Measurements from ENCODE around the gene SUDS3.

SUDS3 gene

GRCh38 chr12:118342090-118342489 lies 34.3 kb upstream of the SUDS3 start:
- no peak for DNase-seq (ENCODE audit: low read depth in 1 of 2, low spot score in 1 of 2)
- Histone ChIP-seq H3K27me3 (ENCODE audit: insufficient read depth, poor library complexity, severe bottlenecking) (no peaks in the 10 kb centered on the region), H3K27ac (replicated peaks) (0 out of 2 replicates have a peak overlapping the region, but pooled peaks have one; percentile 30), H3K4me3 (replicated peaks; ENCODE audit: insufficient read depth, low read length) (no peak overlapping the region)
- no peak for TF ChIP-seq POLR2AphosphoS5 (IDR thresholded peaks at IDR 0.05; ENCODE audit: low read depth)
- no peak for TF ChIP-seq GABPA (IDR thresholded peaks at IDR 0.05; ENCODE audit: low read depth)
- no peak for TF ChIP-seq CTCF (IDR thresholded peaks at IDR 0.05; ENCODE audit: insufficient read depth, low read length)
- TF ChIP-seq SPI1 (IDR thresholded peaks at IDR 0.05; ENCODE audit: borderline replicate concordance, low read depth) = no peak
- no peak for TF ChIP-seq REST (IDR thresholded peaks at IDR 0.05; ENCODE audit: insufficient replicate concordance, low read depth)

GRCh38 chr12:118344829-118345228 lies 31.5 kb upstream of the SUDS3 start:
- H3K27ac ChIP-seq (replicated peaks) = 0 out of 2 replicates have a peak overlapping the region, but pooled peaks have one; percentile 19
- H3K4me3 ChIP-seq (replicated peaks; ENCODE audit: insufficient read depth, low read length) = no peak overlapping the region
- no peak for TF ChIP-seq POLR2AphosphoS5 (IDR thresholded peaks at IDR 0.05; ENCODE audit: low read depth)
- TF ChIP-seq SPI1 (IDR thresholded peaks at IDR 0.05; ENCODE audit: borderline replicate concordance, low read depth) = no peak
- no peak for TF ChIP-seq GABPA (IDR thresholded peaks at IDR 0.05; ENCODE audit: low read depth)
- no peak for TF ChIP-seq CTCF (IDR thresholded peaks at IDR 0.05; ENCODE audit: insufficient read depth, low read length)
- TF ChIP-seq REST (IDR thresholded peaks at IDR 0.05; ENCODE audit: insufficient replicate concordance, low read depth) = no peak
- H3K27me3 ChIP-seq (ENCODE audit: insufficient read depth, poor library complexity, severe bottlenecking) = no peaks in the 10 kb centered on the region
- DNase-seq (ENCODE audit: low read depth in 1 of 2, low spot score in 1 of 2) = no peak

GRCh38 chr12:118345355-118345754 lies 31.0 kb upstream of the SUDS3 start:
- H3K4me3 ChIP-seq (replicated peaks; ENCODE audit: insufficient read depth, low read length) = no peak overlapping the region
- DNase-seq (ENCODE audit: low read depth in 1 of 2, low spot score in 1 of 2) = no peak
- TF ChIP-seq GABPA (IDR thresholded peaks at IDR 0.05; ENCODE audit: low read depth) (no peak), SPI1 (IDR thresholded peaks at IDR 0.05; ENCODE audit: borderline replicate concordance, low read depth) (no peak), CTCF (IDR thresholded peaks at IDR 0.05; ENCODE audit: insufficient read depth, low read length) (no peak), POLR2AphosphoS5 (IDR thresholded peaks at IDR 0.05; ENCODE audit: low read depth) (no peak), REST (IDR thresholded peaks at IDR 0.05; ENCODE audit: insufficient replicate concordance, low read depth) (no peak)
- no peaks in the 10 kb centered on the region for H3K27me3 ChIP-seq (ENCODE audit: insufficient read depth, poor library complexity, severe bottlenecking)
- 0 out of 2 replicates have a peak overlapping the region, but pooled peaks have one; percentile 19 for H3K27ac ChIP-seq (replicated peaks)

Measured in HL-60 (cell line).